Activated T-cell treated with anti-CD3 and anti-CD28 coated beads, Interleukin-2, amount 50 U/mL, for 1 hour (primary cell): ENCODE data around the gene AFF3.
"Not testable (repeated sequence)": the region's sequence is repeated elsewhere in the genome, so short reads cannot be mapped to it uniquely, and the experiment has no call there.

ENCODE experiments used
- DNase-seq: peaks from one replicate; pipeline ENCODE4 v3.0.0-alpha.2; 2020

AFF3 gene

GRCh38 chr2:100106460-100106859 lies 35.9 kb downstream of the AFF3 start:
- no peak for DNase-seq

- no peak for DNase-seq
Measured at GRCh38 chr2:100105678-100106054, 36.7 kb downstream of the AFF3 start.

- DNase-seq = peak; percentile 40
Measured at GRCh38 chr2:100104718-100105677, 37.4 kb downstream of the AFF3 start.

GRCh38 chr2:100104265-100104664 lies 38.1 kb downstream of the AFF3 start:
- not testable (repeated sequence) for DNase-seq

- DNase-seq = not testable (repeated sequence)
Measured at GRCh38 chr2:100103527-100104252, 38.7 kb downstream of the AFF3 start.

- not testable (repeated sequence) for DNase-seq
Measured at GRCh38 chr2:100102466-100103180, 39.8 kb downstream of the AFF3 start.

GRCh38 chr2:100098855-100099254 lies 43.5 kb downstream of the AFF3 start:
- not testable (repeated sequence) for DNase-seq

GRCh38 chr2:100097611-100098294 lies 44.6 kb downstream of the AFF3 start:
- DNase-seq = not testable (repeated sequence)

- DNase-seq = not testable (repeated sequence)
Measured at GRCh38 chr2:100095845-100096244, 46.5 kb downstream of the AFF3 start.

GRCh38 chr2:100091807-100092206 lies 50.6 kb downstream of the AFF3 start:
- not testable (repeated sequence) for DNase-seq

GRCh38 chr2:100085744-100086143 lies 56.6 kb downstream of the AFF3 start:
- DNase-seq = not testable (repeated sequence)

GRCh38 chr2:100083421-100084216 lies 58.8 kb downstream of the AFF3 start:
- DNase-seq = not testable (repeated sequence)

- DNase-seq = not testable (repeated sequence)
Measured at GRCh38 chr2:100082302-100082978, 60.0 kb downstream of the AFF3 start.

- no peak for DNase-seq
Measured at GRCh38 chr2:100077935-100078334, 64.5 kb downstream of the AFF3 start.

GRCh38 chr2:100077456-100077855 lies 64.9 kb downstream of the AFF3 start:
- no peak for DNase-seq

GRCh38 chr2:100075532-100075931 lies 66.9 kb downstream of the AFF3 start:
- no peak for DNase-seq

- no peak for DNase-seq
Measured at GRCh38 chr2:100073110-100073509, 69.3 kb downstream of the AFF3 start.

GRCh38 chr2:100072503-100072902 lies 69.9 kb downstream of the AFF3 start:
- no peak for DNase-seq

- DNase-seq = no peak
Measured at GRCh38 chr2:100071335-100072043, 70.9 kb downstream of the AFF3 start.

- DNase-seq = no peak
Measured at GRCh38 chr2:100070078-100070477, 72.3 kb downstream of the AFF3 start.
